K562 (cell line): ENCODE measurements around the gene SHISA7. TPM values are rescaled to one million over a fixed set of nuclear protein-coding genes. Genes with fewer than 3 reads are reported as not detected.

Experiments
- BCL6 ChIP-seq: fragments of 250-450 bp; sonication (Bioruptor Pico); IDR thresholded peaks from 2 replicates; pipeline ENCODE4 v1.4.0; 2020
- BDP1 ChIP-seq: IDR thresholded peaks from 3 replicates; pipeline ENCODE4 v1.6.1; 2011; ENCODE audit not compliant: insufficient read length, insufficient read depth
- HCFC1 ChIP-seq: IDR thresholded peaks from 2 replicates; pipeline ENCODE4 v1.6.1; 2012; ENCODE audit warnings: low read depth, low read length, improper control_type of control experiment
- NCOA2 ChIP-seq, 2 experiments: fragments of 450-650 bp; IDR thresholded peaks; 2 replicates each; pipeline ENCODE4 v1.6.1; 2018; ENCODE audit warnings: mild to moderate bottlenecking in 2 of 2, moderate library complexity in 1 of 2; ENCODE audit not compliant: partially characterized antibody in 2 of 2
- NR2C2 ChIP-seq, 2 experiments: fragments of 200-800 bp in 1 of 2; sonication (Bioruptor generic) in 1 of 2; sonication (generic) in 1 of 2; formaldehyde crosslinking in 1 of 2; IDR thresholded peaks; 2 replicates each; pipeline versions ENCODE4 v1.6.1 to v1.8.0; 2016 to 2022; ENCODE audit warnings: mild to moderate bottlenecking in 1 of 2, missing compliant biosample characterization in 1 of 2, missing genetic modification characterization in 1 of 2, missing genetic modification reagents in 1 of 2
- YBX1 ChIP-seq: fragments of 450-650 bp; IDR thresholded peaks from 2 replicates; pipeline ENCODE4 v1.7.1; 2016; ENCODE audit warnings: mild to moderate bottlenecking
- ZNF75A ChIP-seq: fragments of 450-650 bp; formaldehyde crosslinking; IDR thresholded peaks from 2 replicates; pipeline ENCODE4 v1.4.0; 2020; ENCODE audit warnings: mild to moderate bottlenecking
- polyA plus RNA-seq, 8 experiments: library from polyadenylated mRNA; depleted of rRNA in 4 of 8; stranded (reverse) in 5 of 8; unstranded in 3 of 8; fragments of >200 nt; fragmentation: Nextera tagmentation in 2 of 8; fragmentation: Illumina TruSeq in 1 of 8; extraction: Ambion mirVana in 2 of 8; extraction: Trizol in 1 of 8; gene quantifications; 2 replicates each; pipeline versions ENCODE4 v1.2.1 to v1.2.3, GENCODE V29; 2011 to 2014; ENCODE audit warnings: inconsistent platforms in 1 of 8, missing spikeins in 1 of 8
- total RNA-seq, 7 experiments: library from RNA; depleted of rRNA in 6 of 7; stranded (reverse); fragments of >200 nt in 6 of 7; fragmentation: Illumina TruSeq in 2 of 7; extraction: Trizol in 2 of 7; gene quantifications; 2 replicates each; pipeline versions ENCODE4 v1.2.1 to v1.2.3, GENCODE V29; 2011 to 2021; ENCODE audit warnings: low replicate concordance in 1 of 7
- TF ChIP-seq, protein P1 (sequence below), 2 experiments: fragments of 450-650 bp; IDR thresholded peaks; 2 replicates each; pipeline ENCODE4 v1.6.1; 2016
- TF ChIP-seq, protein P2 (sequence below): sonication (generic); formaldehyde crosslinking; IDR thresholded peaks from 2 replicates; pipeline ENCODE4 v1.8.0; 2022; ENCODE audit warnings: mild to moderate bottlenecking, missing genetic modification reagents
- TF ChIP-seq, protein P3 (sequence below): sonication (generic); formaldehyde crosslinking; IDR thresholded peaks from 2 replicates; pipeline ENCODE4 v1.8.0; 2023; ENCODE audit warnings: mild to moderate bottlenecking, missing genetic modification reagents
- TF ChIP-seq, protein P4 (sequence below), 2 experiments: fragments of 450-650 bp; IDR thresholded peaks; 2 replicates each; pipeline ENCODE4 v1.6.1; 2018; ENCODE audit warnings: mild to moderate bottlenecking in 2 of 2, low read depth in 1 of 2; ENCODE audit not compliant: partially characterized antibody in 2 of 2

Gene SHISA7
- total and polyA plus RNA-seq, 9 of the 15 experiments (the other 6 are each of a cell fraction or from before 2014, with no cell fraction given) = 0.01 to 0.40 (median 0.07) TPM

DNA sequence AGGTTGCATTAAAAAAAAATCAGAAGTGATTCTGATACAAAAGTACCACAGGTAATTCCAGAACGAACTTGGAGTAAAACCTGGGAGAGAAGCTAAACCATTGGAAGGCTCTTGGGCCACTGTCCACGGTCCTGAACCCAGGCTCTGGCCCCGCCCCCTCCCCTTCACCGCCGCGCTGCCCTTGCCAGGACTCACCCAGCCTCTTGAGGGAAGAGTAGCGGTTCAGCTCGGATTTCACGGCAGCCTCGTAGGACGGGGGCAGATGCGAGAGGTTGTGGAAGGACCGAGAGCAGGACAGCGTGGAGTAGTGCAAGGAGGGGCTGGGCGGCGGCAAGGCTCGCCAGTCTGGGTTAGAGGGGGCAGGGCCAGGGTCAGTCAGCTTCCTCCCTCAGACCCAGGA, 5.7 kb downstream of the SHISA7 start (continued):
- TF ChIP-seq NR2C2 (CRISPR knock-in tag; IDR thresholded peaks at IDR 0.05) = 0 out of 2 replicates have a peak, but pooled peaks have one; percentile 57
- no peak for TF ChIP-seq NR2C2 (tag; IDR thresholded peaks at IDR 0.05)
- TF ChIP-seq BDP1 = no peak
- no peak for TF ChIP-seq YBX1
- TF ChIP-seq BCL6 = no peak
- TF ChIP-seq, protein P1, sequence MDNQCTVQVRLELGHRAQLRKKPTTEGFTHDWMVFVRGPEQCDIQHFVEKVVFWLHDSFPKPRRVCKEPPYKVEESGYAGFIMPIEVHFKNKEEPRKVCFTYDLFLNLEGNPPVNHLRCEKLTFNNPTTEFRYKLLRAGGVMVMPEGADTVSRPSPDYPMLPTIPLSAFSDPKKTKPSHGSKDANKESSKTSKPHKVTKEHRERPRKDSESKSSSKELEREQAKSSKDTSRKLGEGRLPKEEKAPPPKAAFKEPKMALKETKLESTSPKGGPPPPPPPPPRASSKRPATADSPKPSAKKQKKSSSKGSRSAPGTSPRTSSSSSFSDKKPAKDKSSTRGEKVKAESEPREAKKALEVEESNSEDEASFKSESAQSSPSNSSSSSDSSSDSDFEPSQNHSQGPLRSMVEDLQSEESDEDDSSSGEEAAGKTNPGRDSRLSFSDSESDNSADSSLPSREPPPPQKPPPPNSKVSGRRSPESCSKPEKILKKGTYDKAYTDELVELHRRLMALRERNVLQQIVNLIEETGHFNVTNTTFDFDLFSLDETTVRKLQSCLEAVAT (IDR thresholded peaks at IDR 0.05) = no peak
- TF ChIP-seq NCOA2 (IDR thresholded peaks at IDR 0.05; ENCODE audit: partially characterized antibody in 2 of 2) = no peak
- TF ChIP-seq ZNF75A (CRISPR knock-in tag) = no peak
- peak; percentile 41; the same call in 1 of the 2 replicates for TF ChIP-seq HCFC1
- TF ChIP-seq, protein P2, sequence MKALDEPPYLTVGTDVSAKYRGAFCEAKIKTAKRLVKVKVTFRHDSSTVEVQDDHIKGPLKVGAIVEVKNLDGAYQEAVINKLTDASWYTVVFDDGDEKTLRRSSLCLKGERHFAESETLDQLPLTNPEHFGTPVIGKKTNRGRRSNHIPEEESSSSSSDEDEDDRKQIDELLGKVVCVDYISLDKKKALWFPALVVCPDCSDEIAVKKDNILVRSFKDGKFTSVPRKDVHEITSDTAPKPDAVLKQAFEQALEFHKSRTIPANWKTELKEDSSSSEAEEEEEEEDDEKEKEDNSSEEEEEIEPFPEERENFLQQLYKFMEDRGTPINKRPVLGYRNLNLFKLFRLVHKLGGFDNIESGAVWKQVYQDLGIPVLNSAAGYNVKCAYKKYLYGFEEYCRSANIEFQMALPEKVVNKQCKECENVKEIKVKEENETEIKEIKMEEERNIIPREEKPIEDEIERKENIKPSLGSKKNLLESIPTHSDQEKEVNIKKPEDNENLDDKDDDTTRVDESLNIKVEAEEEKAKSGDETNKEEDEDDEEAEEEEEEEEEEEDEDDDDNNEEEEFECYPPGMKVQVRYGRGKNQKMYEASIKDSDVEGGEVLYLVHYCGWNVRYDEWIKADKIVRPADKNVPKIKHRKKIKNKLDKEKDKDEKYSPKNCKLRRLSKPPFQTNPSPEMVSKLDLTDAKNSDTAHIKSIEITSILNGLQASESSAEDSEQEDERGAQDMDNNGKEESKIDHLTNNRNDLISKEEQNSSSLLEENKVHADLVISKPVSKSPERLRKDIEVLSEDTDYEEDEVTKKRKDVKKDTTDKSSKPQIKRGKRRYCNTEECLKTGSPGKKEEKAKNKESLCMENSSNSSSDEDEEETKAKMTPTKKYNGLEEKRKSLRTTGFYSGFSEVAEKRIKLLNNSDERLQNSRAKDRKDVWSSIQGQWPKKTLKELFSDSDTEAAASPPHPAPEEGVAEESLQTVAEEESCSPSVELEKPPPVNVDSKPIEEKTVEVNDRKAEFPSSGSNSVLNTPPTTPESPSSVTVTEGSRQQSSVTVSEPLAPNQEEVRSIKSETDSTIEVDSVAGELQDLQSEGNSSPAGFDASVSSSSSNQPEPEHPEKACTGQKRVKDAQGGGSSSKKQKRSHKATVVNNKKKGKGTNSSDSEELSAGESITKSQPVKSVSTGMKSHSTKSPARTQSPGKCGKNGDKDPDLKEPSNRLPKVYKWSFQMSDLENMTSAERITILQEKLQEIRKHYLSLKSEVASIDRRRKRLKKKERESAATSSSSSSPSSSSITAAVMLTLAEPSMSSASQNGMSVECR (CRISPR knock-in tag) = peak; percentile 83
- TF ChIP-seq, protein P3, sequence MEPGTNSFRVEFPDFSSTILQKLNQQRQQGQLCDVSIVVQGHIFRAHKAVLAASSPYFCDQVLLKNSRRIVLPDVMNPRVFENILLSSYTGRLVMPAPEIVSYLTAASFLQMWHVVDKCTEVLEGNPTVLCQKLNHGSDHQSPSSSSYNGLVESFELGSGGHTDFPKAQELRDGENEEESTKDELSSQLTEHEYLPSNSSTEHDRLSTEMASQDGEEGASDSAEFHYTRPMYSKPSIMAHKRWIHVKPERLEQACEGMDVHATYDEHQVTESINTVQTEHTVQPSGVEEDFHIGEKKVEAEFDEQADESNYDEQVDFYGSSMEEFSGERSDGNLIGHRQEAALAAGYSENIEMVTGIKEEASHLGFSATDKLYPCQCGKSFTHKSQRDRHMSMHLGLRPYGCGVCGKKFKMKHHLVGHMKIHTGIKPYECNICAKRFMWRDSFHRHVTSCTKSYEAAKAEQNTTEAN (CRISPR knock-in tag) = no peak
- TF ChIP-seq, protein P4, sequence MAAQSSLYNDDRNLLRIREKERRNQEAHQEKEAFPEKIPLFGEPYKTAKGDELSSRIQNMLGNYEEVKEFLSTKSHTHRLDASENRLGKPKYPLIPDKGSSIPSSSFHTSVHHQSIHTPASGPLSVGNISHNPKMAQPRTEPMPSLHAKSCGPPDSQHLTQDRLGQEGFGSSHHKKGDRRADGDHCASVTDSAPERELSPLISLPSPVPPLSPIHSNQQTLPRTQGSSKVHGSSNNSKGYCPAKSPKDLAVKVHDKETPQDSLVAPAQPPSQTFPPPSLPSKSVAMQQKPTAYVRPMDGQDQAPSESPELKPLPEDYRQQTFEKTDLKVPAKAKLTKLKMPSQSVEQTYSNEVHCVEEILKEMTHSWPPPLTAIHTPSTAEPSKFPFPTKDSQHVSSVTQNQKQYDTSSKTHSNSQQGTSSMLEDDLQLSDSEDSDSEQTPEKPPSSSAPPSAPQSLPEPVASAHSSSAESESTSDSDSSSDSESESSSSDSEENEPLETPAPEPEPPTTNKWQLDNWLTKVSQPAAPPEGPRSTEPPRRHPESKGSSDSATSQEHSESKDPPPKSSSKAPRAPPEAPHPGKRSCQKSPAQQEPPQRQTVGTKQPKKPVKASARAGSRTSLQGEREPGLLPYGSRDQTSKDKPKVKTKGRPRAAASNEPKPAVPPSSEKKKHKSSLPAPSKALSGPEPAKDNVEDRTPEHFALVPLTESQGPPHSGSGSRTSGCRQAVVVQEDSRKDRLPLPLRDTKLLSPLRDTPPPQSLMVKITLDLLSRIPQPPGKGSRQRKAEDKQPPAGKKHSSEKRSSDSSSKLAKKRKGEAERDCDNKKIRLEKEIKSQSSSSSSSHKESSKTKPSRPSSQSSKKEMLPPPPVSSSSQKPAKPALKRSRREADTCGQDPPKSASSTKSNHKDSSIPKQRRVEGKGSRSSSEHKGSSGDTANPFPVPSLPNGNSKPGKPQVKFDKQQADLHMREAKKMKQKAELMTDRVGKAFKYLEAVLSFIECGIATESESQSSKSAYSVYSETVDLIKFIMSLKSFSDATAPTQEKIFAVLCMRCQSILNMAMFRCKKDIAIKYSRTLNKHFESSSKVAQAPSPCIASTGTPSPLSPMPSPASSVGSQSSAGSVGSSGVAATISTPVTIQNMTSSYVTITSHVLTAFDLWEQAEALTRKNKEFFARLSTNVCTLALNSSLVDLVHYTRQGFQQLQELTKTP (IDR thresholded peaks at IDR 0.05; ENCODE audit: low read depth in 1 of 2, partially characterized antibody in 2 of 2) = peak in 1 of 2 experiments; percentile 95
